Kidney (tissue), 14 donors: ENCODE data around the gene NSG2. TPM values are rescaled to one million over a fixed set of nuclear protein-coding genes. Genes with fewer than 3 reads are reported as not detected.
"Not testable (repeated sequence)": the region's sequence is repeated elsewhere in the genome, so short reads cannot be mapped to it uniquely, and the experiment has no call there.

Experiments used
- DNase-seq, 5 donors: peaks; one replicate each; pipeline ENCODE4 v3.0.0-alpha.2; 2013 to 2020
- FAIRE-seq: peaks from 2 replicates; lab custom pipeline; 2012; peaks lifted over from hg19 to GRCh38; lab: Jason Lieb, UNC
- H3K27ac ChIP-seq, 2 donors: one replicate each; pipeline ENCODE4 v1.7.0; 2013; ENCODE audit warnings: low read depth in 2 of 2, low read length in 2 of 2, inconsistent platforms in 1 of 2
- H3K27me3 ChIP-seq: one replicate; pipeline ENCODE4 v1.7.1; 2013; ENCODE audit warnings: low read length, inconsistent platforms; ENCODE audit not compliant: control insufficient read depth, insufficient read depth
- H3K36me3 ChIP-seq, 3 donors: one replicate each; pipeline versions ENCODE4 v1.7.0 to v1.7.1; 2013; ENCODE audit warnings: low read length in 3 of 3, control low read depth in 1 of 3, inconsistent platforms in 1 of 3; ENCODE audit not compliant: insufficient read depth in 3 of 3, control insufficient read depth in 2 of 3
- H3K4me1 ChIP-seq, 3 donors: one replicate each; pipeline versions ENCODE4 v1.7.0 to v1.7.1; 2013; ENCODE audit warnings: low read length in 3 of 3, inconsistent platforms in 1 of 3, low read depth in 1 of 3; ENCODE audit not compliant: control insufficient read depth in 2 of 3, insufficient read depth in 2 of 3
- H3K4me3 ChIP-seq, 3 donors: one replicate each; pipeline versions ENCODE4 v1.7.0 to v1.8.1; 2013; ENCODE audit warnings: low read length in 3 of 3, control low read depth in 1 of 3, inconsistent platforms in 1 of 3
- H3K9ac ChIP-seq, 3 donors: one replicate each; pipeline versions ENCODE4 v1.7.0 to v1.7.1; 2013; ENCODE audit warnings: low read length in 3 of 3, control low read depth in 1 of 3, inconsistent platforms in 1 of 3
- H3K9me3 ChIP-seq, 3 donors: one replicate each; pipeline versions ENCODE4 v1.7.0 to v1.7.1; 2013; ENCODE audit warnings: low read length in 3 of 3, control low read depth in 1 of 3, inconsistent platforms in 1 of 3; ENCODE audit not compliant: control insufficient read depth in 2 of 3, insufficient read depth in 1 of 3
- intact Hi-C: fragments of 100-400 bp; cut with DNase I; formaldehyde crosslinking; loops from one replicate; pipeline ENCODE4 v1.11.1; 2022
- polyA plus RNA-seq: library from polyadenylated mRNA; stranded (reverse); fragments of 350-450 nt; fragmentation: Illumina TruSeq; extraction: RNeasy Lipid Tissue Mini Kit (QIAGEN cat#74804); gene quantifications from one replicate; pipeline ENCODE4 v1.2.3, GENCODE V29; 2014; ENCODE audit warnings: low read depth, low replicate concordance; ENCODE audit not compliant: insufficient read depth
- total RNA-seq: library from RNA; stranded (reverse); fragmentation: NEBNext Ultra II Directional; extraction: Animal tissue kit (Norgen Biotek cat#: 25700); gene quantifications from one replicate; pipeline ENCODE4 v1.2.1, GENCODE V29; 2021
- TF ChIP-seq, protein P1 (sequence below): IDR thresholded peaks from 3 replicates; pipeline ENCODE4 v1.5.1; 2012; ENCODE audit warnings: mild to moderate bottlenecking, moderate library complexity, borderline replicate concordance; ENCODE audit not compliant: insufficient read depth; ENCODE audit errors: extremely low read depth
- donor health status: control.
- donor health status: control.
- donor health status: control.
- donor health status: control.
- donor health status: control.
- donor health status: DM: yes; HTN: yes; CAD: no.
- donor health status: Normal renal cell carcinoma (clear cell type).

NSG2 gene
- total and polyA plus RNA-seq, 2 donors from 2014 or later: 0.41 TPM; not detected in 1

DNA sequence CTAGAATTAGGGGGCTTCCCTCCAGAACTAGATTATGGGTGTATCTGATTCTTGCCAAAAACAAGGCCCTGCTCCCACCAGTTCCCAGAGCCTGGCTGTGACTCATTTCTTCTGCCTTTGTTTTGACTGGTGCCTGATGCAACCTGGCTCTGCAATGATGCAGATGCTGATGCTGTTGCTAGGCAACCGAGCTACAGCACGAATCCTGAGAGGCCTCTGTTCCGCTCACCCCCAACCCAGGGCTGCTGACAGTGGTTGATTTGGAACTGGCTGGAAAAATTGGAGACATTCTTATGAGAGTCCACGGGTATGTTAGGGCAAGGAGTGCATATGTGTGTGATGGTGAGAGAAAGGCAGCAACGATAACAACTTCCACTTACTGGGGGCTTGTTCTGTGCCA, 100.3 kb downstream of the NSG2 start:
- no peaks in the 10 kb centered on the region for H3K4me1 ChIP-seq
- no peaks in the 10 kb centered on the region for H3K9me3 ChIP-seq
- no peak overlapping the region for H3K27ac ChIP-seq
- peak in 1 of 5 donors; percentile 58 for DNase-seq
- no peak overlapping the region for H3K9ac ChIP-seq
- no peak overlapping the region for H3K4me3 ChIP-seq
- H3K36me3 ChIP-seq: no peaks in the 10 kb centered on the region
- TF ChIP-seq, protein P1, sequence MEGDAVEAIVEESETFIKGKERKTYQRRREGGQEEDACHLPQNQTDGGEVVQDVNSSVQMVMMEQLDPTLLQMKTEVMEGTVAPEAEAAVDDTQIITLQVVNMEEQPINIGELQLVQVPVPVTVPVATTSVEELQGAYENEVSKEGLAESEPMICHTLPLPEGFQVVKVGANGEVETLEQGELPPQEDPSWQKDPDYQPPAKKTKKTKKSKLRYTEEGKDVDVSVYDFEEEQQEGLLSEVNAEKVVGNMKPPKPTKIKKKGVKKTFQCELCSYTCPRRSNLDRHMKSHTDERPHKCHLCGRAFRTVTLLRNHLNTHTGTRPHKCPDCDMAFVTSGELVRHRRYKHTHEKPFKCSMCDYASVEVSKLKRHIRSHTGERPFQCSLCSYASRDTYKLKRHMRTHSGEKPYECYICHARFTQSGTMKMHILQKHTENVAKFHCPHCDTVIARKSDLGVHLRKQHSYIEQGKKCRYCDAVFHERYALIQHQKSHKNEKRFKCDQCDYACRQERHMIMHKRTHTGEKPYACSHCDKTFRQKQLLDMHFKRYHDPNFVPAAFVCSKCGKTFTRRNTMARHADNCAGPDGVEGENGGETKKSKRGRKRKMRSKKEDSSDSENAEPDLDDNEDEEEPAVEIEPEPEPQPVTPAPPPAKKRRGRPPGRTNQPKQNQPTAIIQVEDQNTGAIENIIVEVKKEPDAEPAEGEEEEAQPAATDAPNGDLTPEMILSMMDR: no peak
- intact Hi-C loops: no loop called here
- no peak for FAIRE-seq
- H3K27me3 ChIP-seq: no peaks in the 10 kb centered on the region

DNA sequence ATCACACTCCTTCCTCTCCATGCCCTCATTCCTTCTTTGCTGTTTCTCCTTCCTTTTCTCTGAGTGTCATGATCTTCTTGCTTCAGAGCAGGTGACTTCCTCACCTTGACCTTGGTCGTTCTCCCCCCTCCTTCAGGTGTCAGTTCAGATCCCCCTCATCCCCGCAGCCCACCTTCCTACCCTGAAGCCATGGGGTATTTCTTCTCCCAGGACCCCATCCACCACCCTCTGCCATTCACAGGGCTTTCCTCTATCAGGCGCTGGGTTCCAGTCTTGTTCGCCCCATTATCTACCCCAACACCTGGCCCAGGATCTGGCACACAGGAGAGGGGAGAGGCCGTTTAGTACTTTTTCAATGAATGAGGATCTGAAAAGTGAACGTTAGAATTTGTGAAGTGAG, 101.0 kb downstream of the NSG2 start:
- H3K27me3 ChIP-seq: no peaks in the 10 kb centered on the region
- intact Hi-C loops: no loop called here
- FAIRE-seq (no peak), DNase-seq (no peak)
- H3K36me3 ChIP-seq: no peaks in the 10 kb centered on the region
- no peak overlapping the region for H3K27ac ChIP-seq
- H3K4me1 ChIP-seq: no peaks in the 10 kb centered on the region
- H3K4me3 ChIP-seq: no peak overlapping the region
- TF ChIP-seq, protein P1: no peak
- H3K9ac ChIP-seq: no peak overlapping the region
- no peaks in the 10 kb centered on the region for H3K9me3 ChIP-seq

DNA sequence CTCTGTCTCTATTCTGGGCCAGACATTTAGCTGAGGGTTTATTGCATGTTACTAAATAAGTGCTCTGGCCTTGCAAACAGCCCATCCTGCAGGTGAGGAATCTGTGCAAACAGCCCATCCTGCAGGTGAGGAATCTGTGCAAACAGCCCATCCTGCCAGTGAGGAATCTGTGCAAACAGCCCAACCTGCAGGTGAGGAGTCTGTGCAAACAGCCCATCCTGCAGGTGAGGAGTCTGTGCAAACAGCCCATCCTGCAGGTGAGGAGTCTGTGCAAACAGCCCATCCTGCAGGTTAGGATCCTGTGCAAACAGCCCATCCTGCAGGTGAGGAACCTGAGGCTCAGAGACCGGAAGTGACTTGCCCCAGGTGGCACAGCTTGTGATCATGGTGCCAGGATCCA, 101.5 kb downstream of the NSG2 start:
- FAIRE-seq, H3K9ac ChIP-seq, H3K36me3 ChIP-seq, H3K4me1 ChIP-seq, H3K4me3 ChIP-seq, intact Hi-C loops, H3K27ac ChIP-seq, H3K9me3 ChIP-seq, DNase-seq, H3K27me3 ChIP-seq: not testable (repeated sequence)

DNA sequence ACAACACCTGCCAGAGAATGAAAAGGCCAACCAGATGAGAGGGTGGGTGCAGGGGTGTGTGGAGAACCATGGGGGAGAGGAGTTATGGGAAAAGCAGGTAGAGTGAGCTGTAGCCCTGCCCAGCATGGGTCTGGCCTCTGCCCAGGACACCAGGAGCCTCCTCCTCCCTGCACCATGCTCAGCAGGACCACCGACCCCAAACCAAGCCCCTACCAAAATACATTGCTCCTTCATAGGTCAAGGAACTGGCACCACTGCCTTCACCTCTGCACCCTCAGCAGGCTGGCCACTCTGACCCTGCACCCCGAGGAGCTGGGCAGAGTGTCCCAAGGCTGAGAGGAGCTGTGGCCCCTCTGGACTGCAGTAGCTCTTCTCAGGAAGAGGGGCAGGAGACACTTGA, 102.0 kb downstream of the NSG2 start:
- no peak overlapping the region for H3K9ac ChIP-seq
- H3K27ac ChIP-seq: no peak overlapping the region
- H3K9me3 ChIP-seq: no peaks in the 10 kb centered on the region
- intact Hi-C loops: no loop called here
- no peaks in the 10 kb centered on the region for H3K27me3 ChIP-seq
- DNase-seq: no peak
- no peaks in the 10 kb centered on the region for H3K36me3 ChIP-seq
- TF ChIP-seq, protein P1: no peak
- no peak overlapping the region for H3K4me3 ChIP-seq
- H3K4me1 ChIP-seq: no peaks in the 10 kb centered on the region
- FAIRE-seq: no peak
